ENCODE results near the gene DAG1. TPM values are rescaled to one million over a fixed set of nuclear protein-coding genes. Genes with fewer than 3 reads are reported as not detected.

DAG1 gene
- total RNA-seq, 1 experiment from 2014 or later: 206 TPM

GRCh38 chr3:49434731-49435130 is 35.3 kb upstream of the DAG1 start:
- H3F3A ChIP-seq (ENCODE audit: insufficient read depth, low read depth): 0 out of 2 replicates have a peak, but pooled peaks cover 5% of the 10 kb centered on the region
- H3K79me2 ChIP-seq (ENCODE audit: low read depth): no peaks in the 10 kb centered on the region
- H3K4me1 ChIP-seq (replicated peaks; ENCODE audit: insufficient read depth): 0 out of 2 replicates have a peak, but pooled peaks cover 3% of the 10 kb centered on the region
- no peaks in the 10 kb centered on the region for H3K9me3 ChIP-seq (ENCODE audit: insufficient read depth, low read depth)
- H3K9me2 ChIP-seq (ENCODE audit: insufficient read depth): no peaks in the 10 kb centered on the region
- ChIA-PET CTCF (interaction anchor here (0.6 kb wide), 1 partner anchor 70 kb away, joined by 4 read pairs; no protein-coding TSS in a partner anchor), POLR2A (ENCODE audit: unreplicated experiment) (no interaction called here)
- H3K36me3 ChIP-seq (ENCODE audit: low read depth): no peaks in the 10 kb centered on the region
- BruUV-seq (replicated peaks): no TSS peak
- DNase-seq: no peak
- no peak overlapping the region for H2AFZ ChIP-seq
- H4K20me1 ChIP-seq (ENCODE audit: insufficient read depth): no peaks in the 10 kb centered on the region
- intact Hi-C loops (cut with micrococcal nuclease; ENCODE audit: unreplicated experiment): no loop called here
- TF ChIP-seq EZH2 (IDR thresholded peaks at IDR 0.05; ENCODE audit: low read depth) (no peak), CTCF (conservative IDR thresholded peaks at IDR 0.05) (no peak)
- no peak overlapping the region for H3K27ac ChIP-seq
- no peak overlapping the region for H3K4me2 ChIP-seq
- no peaks in the 10 kb centered on the region for H3K27me3 ChIP-seq (ENCODE audit: insufficient read depth, low read depth)
- no peak overlapping the region for H3K4me3 ChIP-seq

GRCh38 chr3:49445391-49445790 is 24.7 kb upstream of the DAG1 start:
- Histone ChIP-seq H3K9me3 (ENCODE audit: insufficient read depth, low read depth) (no peaks in the 10 kb centered on the region), H3F3A (ENCODE audit: insufficient read depth, low read depth) (peaks cover 12% of the 10 kb centered on the region; the same call in 1 of the 2 replicates), H3K27me3 (ENCODE audit: insufficient read depth, low read depth) (no peaks in the 10 kb centered on the region), H3K27ac (no peak overlapping the region), H3K79me2 (ENCODE audit: low read depth) (no peaks in the 10 kb centered on the region), H3K36me3 (ENCODE audit: low read depth) (no peaks in the 10 kb centered on the region), H4K20me1 (ENCODE audit: insufficient read depth) (no peaks in the 10 kb centered on the region), H3K4me1 (replicated peaks; ENCODE audit: insufficient read depth) (peaks cover 17% of the 10 kb centered on the region), H2AFZ (no peak overlapping the region), H3K4me3 (no peak overlapping the region), H3K9me2 (ENCODE audit: insufficient read depth) (no peaks in the 10 kb centered on the region), H3K4me2 (no peak overlapping the region)
- DNase-seq: no peak
- CTCF ChIA-PET: interaction anchor here (1.0 kb wide), 1 partner anchor 30 kb away, joined by 3 read pairs; no protein-coding TSS in a partner anchor
- POLR2A ChIA-PET (ENCODE audit: unreplicated experiment): no interaction called here
- TF ChIP-seq EZH2 (IDR thresholded peaks at IDR 0.05; ENCODE audit: low read depth) (no peak), CTCF (conservative IDR thresholded peaks at IDR 0.05) (no peak)
- BruUV-seq (replicated peaks): no TSS peak
- intact Hi-C loops (cut with micrococcal nuclease; ENCODE audit: unreplicated experiment): no loop called here

- intact Hi-C loops (cut with micrococcal nuclease; ENCODE audit: unreplicated experiment): loop anchor here (1.0 kb wide), 3 partner anchors 86 to 386 kb away; partner anchors contain the start of gene APEH
These were observed 16.4 kb upstream of the DAG1 start for GRCh38 chr3:49453621-49454020.

More at GRCh38 chr3:49453621-49454020, 16.4 kb upstream of the DAG1 start:
- CTCF ChIA-PET: interaction anchor here (0.9 to 2.1 kb wide), 2 partner anchors 16 to 47 kb away, joined by 3 to 7 read pairs; partner anchors contain the start of gene DAG1
- H3K9me3 ChIP-seq (ENCODE audit: insufficient read depth, low read depth): no peaks in the 10 kb centered on the region
- H3K27me3 ChIP-seq (ENCODE audit: insufficient read depth, low read depth): no peaks in the 10 kb centered on the region
- H3K9me2 ChIP-seq (ENCODE audit: insufficient read depth): no peaks in the 10 kb centered on the region
- DNase-seq: no peak
- no TSS peak for BruUV-seq (replicated peaks)
- no peak overlapping the region for H3K4me3 ChIP-seq
- POLR2A ChIA-PET (ENCODE audit: unreplicated experiment): no interaction called here
- H3F3A ChIP-seq (ENCODE audit: insufficient read depth, low read depth): peaks cover 3% of the 10 kb centered on the region; the same call in 1 of the 2 replicates
- H2AFZ ChIP-seq: no peak overlapping the region
- no peak overlapping the region for H3K27ac ChIP-seq
- peaks cover 20% of the 10 kb centered on the region for H3K4me1 ChIP-seq (replicated peaks; ENCODE audit: insufficient read depth)
- H3K4me2 ChIP-seq: no peak overlapping the region
- no peaks in the 10 kb centered on the region for H3K79me2 ChIP-seq (ENCODE audit: low read depth)
- H3K36me3 ChIP-seq (ENCODE audit: low read depth): no peaks in the 10 kb centered on the region
- H4K20me1 ChIP-seq (ENCODE audit: insufficient read depth): no peaks in the 10 kb centered on the region
- no peak for TF ChIP-seq EZH2 (IDR thresholded peaks at IDR 0.05; ENCODE audit: low read depth)
- TF ChIP-seq CTCF (conservative IDR thresholded peaks at IDR 0.05): no peak
